Retinal pigment epithelial cell (primary cell): ENCODE data around the gene TOMM5.

Experiments
- DNase-seq: peaks from one replicate; pipeline ENCODE4 v3.0.0-alpha.2; 2010; ENCODE audit warnings: low read depth
- H3K4me3 ChIP-seq: 2 replicates; pipeline ENCODE4 v1.5.1; 2011; ENCODE audit warnings: mild to moderate bottlenecking, low read length, control low read depth, moderate library complexity
- TF ChIP-seq, protein P1 (sequence below): conservative IDR thresholded peaks from 2 replicates; pipeline ENCODE4 v1.5.1; 2011; ENCODE audit warnings: low read depth, low read length, control low read depth, inconsistent platforms

The TOMM5 gene

GRCh38 chr9:37575511-37575914, 16.9 kb downstream of the TOMM5 start:
- TF ChIP-seq, protein P1, sequence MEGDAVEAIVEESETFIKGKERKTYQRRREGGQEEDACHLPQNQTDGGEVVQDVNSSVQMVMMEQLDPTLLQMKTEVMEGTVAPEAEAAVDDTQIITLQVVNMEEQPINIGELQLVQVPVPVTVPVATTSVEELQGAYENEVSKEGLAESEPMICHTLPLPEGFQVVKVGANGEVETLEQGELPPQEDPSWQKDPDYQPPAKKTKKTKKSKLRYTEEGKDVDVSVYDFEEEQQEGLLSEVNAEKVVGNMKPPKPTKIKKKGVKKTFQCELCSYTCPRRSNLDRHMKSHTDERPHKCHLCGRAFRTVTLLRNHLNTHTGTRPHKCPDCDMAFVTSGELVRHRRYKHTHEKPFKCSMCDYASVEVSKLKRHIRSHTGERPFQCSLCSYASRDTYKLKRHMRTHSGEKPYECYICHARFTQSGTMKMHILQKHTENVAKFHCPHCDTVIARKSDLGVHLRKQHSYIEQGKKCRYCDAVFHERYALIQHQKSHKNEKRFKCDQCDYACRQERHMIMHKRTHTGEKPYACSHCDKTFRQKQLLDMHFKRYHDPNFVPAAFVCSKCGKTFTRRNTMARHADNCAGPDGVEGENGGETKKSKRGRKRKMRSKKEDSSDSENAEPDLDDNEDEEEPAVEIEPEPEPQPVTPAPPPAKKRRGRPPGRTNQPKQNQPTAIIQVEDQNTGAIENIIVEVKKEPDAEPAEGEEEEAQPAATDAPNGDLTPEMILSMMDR = no peak
- no peak for DNase-seq

GRCh38 chr9:37575001-37575400, 17.4 kb downstream of the TOMM5 start:
- TF ChIP-seq, protein P1 = no peak
- peak overlapping the region; percentile 76 for H3K4me3 ChIP-seq
- DNase-seq = no peak

More at GRCh38 chr9:37575511-37575914, 16.9 kb downstream of the TOMM5 start:
- peak overlapping the region; percentile 76 for H3K4me3 ChIP-seq

GRCh38 chr9:37574241-37574721, 18.1 kb downstream of the TOMM5 start:
- TF ChIP-seq, protein P1 = no peak
- DNase-seq = no peak
- H3K4me3 ChIP-seq = peak overlapping the region; percentile 13

- DNase-seq = no peak
- TF ChIP-seq, protein P1 = no peak
- H3K4me3 ChIP-seq = no peak overlapping the region
These were observed 21.1 kb downstream of the TOMM5 start for GRCh38 chr9:37571282-37571681.

DNA sequence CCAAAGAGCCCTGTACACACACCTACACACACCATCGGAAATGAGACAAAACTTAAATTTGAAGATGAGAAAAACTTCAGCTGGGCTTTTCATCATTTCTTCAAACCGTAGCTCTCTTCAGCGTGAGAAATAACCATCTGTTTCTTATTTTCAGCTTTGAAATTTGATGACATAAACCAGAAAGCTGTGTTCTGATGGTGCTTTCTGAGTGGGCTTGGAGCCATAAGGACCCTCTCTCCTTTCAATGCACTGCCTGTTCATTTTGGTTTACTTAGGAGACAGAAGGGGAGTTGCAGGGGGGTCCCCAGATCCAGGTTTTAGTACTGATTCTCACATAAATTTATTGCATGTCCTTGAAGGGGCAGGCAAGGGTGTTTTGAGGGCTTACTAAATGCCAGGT, 25.7 kb downstream of the TOMM5 start:
- H3K4me3 ChIP-seq = no peak overlapping the region
- TF ChIP-seq, protein P1 = no peak
- DNase-seq = no peak

DNA sequence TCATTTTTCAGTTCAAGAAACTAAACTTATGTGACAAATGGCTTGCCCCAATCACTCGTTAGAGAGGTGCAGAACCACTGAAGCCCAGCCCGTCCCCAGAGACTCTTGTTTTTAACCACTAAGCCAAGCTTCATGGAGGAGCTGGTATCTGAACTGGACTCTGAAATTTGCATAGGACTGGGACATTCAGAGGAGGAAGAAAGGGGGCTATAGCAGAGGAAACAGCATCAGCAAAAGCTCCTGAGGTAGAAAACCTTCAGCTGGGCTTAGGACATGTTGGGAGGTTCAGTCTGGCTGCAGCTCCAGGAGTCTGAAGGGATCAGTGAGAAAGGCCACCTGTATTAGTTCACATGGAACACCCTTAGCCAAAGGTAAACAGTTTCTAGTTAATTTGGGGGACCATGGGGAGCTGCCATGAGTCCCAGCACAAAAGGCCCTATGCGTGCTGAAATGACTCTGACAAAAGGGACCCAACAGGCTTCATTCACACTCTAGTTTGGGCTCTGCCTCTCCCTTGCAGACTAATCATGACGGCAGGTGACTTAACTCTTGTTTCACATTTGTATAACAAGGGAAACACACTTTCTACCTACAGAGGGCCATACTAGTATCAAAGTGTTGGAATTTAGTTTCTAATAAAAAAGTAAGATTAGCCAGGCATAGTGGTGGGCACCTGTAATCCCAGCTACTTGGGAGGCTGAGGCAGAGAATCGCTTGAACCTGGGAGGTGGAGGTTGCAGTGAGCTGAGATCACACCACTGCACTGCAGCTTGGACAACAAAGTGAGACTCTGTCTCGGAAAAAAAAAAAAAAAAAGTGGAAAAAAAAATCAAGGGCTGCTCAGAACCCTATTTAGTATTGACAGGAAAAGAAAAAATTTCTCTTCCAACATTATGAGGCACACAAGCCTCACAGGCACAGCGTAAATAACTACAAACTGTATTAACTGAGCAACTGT, 26.5 kb downstream of the TOMM5 start:
- TF ChIP-seq, protein P1 = no peak
- no peak overlapping the region for H3K4me3 ChIP-seq
- no peak for DNase-seq

- DNase-seq = no peak
- H3K4me3 ChIP-seq = no peak overlapping the region
These were observed 27.5 kb downstream of the TOMM5 start for GRCh38 chr9:37564916-37565315.

More at GRCh38 chr9:37564916-37565315, 27.5 kb downstream of the TOMM5 start:
- TF ChIP-seq, protein P1 = no peak
